Amygdala (tissue), 56 donors: ENCODE results near the gene MESD.

Source experiments
- DNase-seq, 56 donors: peaks; one replicate each; lab custom pipeline; 2025; lab: John Stamatoyannopoulos, UW

The MESD gene

DNA sequence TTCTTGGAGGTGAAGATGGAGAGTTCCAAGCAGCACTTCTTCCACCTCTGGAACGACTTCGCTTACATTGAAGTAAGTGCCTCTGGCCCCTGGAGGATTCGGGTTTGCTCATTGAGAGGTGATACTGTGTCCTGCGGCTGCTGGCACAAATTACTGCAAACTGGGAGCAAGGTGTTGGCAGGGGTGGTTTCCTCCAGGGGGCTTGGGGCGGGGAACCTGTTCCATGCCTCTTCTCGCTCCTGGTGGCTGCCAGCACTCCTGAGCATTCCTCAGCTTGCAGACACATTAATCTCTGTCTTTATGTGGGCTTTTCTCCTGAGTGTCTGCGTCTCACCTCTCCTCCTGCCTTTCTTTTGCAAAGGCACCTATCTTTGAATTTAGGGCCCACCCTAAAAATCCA is 47.4 kb downstream of the MESD start:
- DNase-seq, result no peak

GRCh38 chr15:80940851-80941250 is 48.8 kb downstream of the MESD start:
- no peak for DNase-seq

- DNase-seq, result no peak
Observed at GRCh38 chr15:80940331-80940730, 49.3 kb downstream of the MESD start.

DNA sequence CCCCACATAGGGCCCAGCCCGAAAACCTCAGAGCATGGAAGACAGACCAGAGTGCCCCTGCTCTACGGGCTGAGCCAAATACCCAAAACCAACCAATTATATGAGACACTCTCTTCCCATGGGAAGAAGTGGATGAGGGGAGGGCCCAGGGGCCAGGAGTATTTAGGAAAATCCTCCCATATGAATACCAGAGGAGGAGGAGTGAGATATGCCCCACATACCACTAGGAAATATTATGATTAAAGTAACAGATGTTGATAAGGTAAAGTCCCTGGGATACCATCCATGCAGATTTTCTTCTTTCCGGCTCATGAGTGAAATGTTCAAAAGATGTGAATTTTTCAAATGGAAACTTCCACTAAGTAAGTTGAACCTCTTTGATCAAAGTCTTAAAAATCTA is 50.4 kb downstream of the MESD start:
- DNase-seq, result no peak

- DNase-seq, result no peak
Observed at GRCh38 chr15:80937718-80938117, 51.9 kb downstream of the MESD start.

DNA sequence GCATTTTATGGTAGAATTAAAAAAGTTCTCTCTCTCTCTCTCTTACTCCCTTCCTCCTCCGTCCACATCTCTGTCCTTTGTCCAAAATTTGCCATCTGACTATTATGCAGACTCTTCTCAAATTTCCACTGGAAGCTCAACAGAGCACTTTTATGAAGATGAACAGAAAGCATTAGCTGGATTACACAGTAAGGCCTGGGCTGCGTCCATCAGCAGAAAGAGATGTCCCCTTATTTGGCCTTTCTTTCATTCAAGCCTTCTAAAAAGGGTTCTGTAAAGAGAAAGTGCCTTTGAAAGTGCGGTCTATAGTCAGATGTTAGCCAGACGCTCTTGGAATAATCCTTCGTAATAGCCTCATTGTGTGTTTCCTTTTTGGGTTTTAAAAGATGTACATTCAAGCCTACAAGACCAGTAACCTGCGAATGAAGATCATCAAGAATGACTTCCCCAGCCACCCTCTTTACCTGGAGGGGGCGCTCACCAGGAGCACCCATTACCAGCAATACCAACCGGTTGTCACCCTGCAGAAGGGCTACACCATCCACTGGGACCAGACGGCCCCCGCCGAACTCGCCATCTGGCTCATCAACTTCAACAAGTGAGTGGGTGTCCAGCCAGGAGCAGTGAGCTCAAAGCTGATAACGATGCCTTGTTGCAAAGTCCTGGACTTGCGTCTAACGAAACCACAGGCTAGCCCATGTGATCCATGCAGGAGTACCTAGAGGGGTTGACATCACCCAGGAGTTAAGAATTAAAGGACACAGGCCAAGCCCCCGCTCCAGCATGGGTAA is 53.1 kb downstream of the MESD start:
- DNase-seq, result peak in 6 of 56 donors; percentile 3 to 29 (median 9)

DNA sequence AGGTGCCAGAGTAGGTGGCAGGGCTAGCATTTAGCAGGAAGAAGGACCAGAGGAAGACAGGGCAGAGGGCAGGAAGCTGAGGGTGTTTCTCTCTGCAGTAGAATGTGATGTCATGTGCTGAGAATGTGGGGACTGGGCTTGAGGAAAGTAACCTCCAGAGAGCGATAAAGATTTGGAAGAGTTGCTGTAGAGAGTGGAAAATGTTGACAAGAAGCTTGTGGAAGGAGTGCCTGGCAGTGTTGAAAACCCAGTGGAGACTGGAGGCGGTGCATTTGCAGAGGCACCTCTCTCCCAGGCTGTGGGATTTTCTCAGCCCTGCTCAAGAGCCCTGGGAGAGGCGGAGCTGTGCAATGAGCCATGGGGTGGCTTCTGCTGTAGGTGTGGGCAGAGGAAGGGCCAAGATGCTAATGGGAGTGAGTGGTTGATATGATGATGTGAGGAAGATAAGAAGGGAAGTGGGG is 54.8 kb downstream of the MESD start:
- DNase-seq, result peak in 7 of 56 donors; percentile 5 to 49 (median 13)

DNA sequence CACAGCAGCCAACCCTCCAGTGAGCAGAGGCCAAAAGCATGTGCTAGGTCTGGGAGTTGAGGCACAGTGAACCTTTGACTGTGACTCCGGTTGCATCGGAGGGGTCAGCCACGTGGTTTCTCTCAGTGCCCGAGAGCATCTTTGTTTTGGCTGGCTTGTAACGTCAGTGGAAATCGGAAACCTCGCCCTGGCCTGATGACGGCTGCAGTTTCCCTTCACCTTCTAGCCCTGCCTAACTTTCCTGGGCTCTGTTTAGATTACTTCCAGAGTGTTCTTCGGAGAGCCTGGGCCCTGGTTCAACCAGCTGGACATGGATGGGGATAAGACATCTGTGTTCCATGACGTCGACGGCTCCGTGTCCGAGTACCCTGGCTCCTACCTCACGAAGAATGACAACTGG is 56.6 kb downstream of the MESD start:
- DNase-seq, result no peak

GRCh38 chr15:80932513-80932815 is 57.2 kb downstream of the MESD start:
- DNase-seq, result no peak

GRCh38 chr15:80931721-80932512 is 57.7 kb downstream of the MESD start:
- DNase-seq, result no peak

DNA sequence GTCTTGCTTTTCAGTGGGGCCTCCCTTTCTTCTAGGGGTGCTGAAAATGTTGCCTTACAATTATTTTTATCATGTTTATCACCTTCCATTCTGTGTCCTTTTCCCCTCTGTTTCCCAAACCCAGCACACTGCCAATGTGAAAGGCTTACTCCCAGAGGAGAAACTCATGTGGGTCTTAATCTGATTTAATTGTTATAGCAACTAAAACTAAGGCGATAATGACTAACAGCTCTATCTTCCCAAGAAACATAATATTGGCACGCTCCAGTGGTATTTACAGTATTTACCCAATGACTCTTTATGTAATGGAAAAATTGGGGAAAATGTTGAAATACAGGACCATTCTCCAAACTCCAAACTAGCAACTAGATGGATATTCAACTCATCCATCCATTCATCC is 58.4 kb downstream of the MESD start:
- no peak for DNase-seq

DNA sequence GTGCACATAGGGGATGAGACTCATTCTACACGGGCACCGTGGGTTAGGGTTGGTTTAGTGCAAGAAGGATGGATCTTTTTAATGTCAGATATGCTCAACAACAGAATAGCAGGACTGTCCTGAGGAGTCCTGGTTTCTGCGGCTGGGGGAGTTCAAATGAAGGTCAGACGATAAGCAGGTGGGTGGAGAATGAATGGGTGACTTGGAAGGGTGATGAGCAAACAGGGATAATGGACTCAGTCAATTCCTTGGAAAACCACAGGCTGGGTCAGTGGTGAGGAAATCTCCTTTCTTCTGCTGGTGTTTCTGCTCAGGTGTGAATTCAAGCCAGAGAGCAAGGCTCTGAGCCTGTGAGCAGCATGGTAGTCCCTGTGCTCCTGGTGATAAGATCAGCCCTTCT is 59.9 kb downstream of the MESD start:
- no peak for DNase-seq

DNA sequence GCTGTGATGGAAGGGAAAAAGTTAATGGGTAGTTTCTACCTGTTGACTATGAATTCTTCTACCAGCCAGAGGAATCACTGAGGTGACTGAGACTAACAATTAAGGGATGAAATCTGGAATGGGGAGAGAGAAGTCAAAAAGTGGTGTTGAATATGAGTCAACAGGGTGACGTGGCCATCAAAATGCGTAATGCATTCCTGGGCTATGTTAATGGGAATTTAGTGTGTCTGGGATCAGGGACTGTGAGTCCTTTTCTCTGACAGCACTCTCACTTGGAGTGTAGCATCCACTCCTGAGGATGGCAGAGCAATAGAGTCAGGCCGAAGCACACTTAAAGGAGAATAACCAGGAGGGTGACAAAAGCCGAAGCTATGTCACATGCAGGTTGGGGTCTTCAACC is 60.4 kb downstream of the MESD start:
- no peak for DNase-seq

DNA sequence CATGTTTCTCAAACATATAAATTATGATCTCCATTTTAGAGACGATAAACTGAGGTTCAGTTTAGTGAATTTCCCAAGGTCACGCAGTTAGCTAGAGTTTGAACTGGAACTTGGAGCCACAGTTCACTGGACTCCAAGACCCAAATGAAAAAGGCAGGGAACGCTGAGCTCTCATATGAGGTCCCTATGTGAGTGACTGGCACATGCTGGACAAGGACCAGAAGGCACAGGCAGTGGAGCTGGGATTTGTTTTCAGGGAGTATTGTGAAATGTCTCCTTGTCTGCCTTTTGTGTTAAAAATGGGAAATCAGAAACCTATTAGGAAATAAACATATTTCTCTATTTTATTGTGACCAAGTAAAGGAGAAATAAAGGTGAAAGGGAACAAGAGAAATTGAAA is 63.5 kb downstream of the MESD start:
- no peak for DNase-seq

GRCh38 chr15:80925597-80926059 is 64.0 kb downstream of the MESD start:
- DNase-seq, result no peak

GRCh38 chr15:80924278-80924677 is 65.3 kb downstream of the MESD start:
- no peak for DNase-seq

GRCh38 chr15:80923668-80924067 is 66.0 kb downstream of the MESD start:
- no peak for DNase-seq

GRCh38 chr15:80921736-80922410 is 67.7 kb downstream of the MESD start:
- DNase-seq, result no peak

- no peak for DNase-seq
Observed at GRCh38 chr15:80920271-80920699, 69.3 kb downstream of the MESD start.

- no peak for DNase-seq
Observed at GRCh38 chr15:80918196-80918783, 71.3 kb downstream of the MESD start.

DNA sequence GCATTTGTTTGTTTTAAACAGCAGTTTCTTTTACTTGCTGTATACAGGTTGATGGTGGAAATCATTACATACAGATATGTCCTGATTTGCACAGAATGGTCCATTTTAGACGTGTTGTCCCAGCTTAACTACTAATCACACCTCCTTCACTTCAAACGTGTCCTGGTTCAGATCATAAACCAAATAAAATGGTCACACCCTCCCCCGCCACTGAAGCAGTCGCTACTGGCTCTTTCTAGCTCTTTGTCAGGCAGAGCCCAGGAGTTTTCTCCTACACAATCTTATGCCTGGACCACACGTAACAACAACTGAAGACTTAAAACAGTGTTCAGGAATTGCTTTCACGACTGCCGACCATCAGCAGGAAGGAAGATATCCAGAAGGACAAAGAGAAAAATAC is 73.6 kb downstream of the MESD start:
- DNase-seq, result no peak
